Tibial nerve (tissue), 4 donors: ENCODE measurements around the gene STMN3. TPM values are rescaled to one million over a fixed set of nuclear protein-coding genes. Genes with fewer than 3 reads are reported as not detected.

Experiments
- DNase-seq, 2 donors: peaks; one replicate each; pipeline ENCODE4 v3.0.0-alpha.2; 2019; ENCODE audit warnings: low spot score in 2 of 2
- H3K27ac ChIP-seq, 4 donors: fragments of 200-600 bp; sonication (generic) in 3 of 4; one replicate each; pipeline ENCODE4 v1.5.1; 2017 to 2019; ENCODE audit warnings: mild to moderate bottlenecking in 1 of 4
- H3K27me3 ChIP-seq, 2 donors: fragments of 200-600 bp; sonication (generic) in 1 of 2; one replicate each; pipeline versions ENCODE4 v1.5.1 to v1.6.0; 2017 to 2019
- H3K36me3 ChIP-seq, 3 donors: fragments of 200-600 bp; sonication (generic); one replicate each; pipeline ENCODE4 v1.5.1; 2018 to 2019
- H3K4me1 ChIP-seq, 4 donors: fragments of 200-600 bp; sonication (generic) in 3 of 4; one replicate each; pipeline ENCODE4 v1.5.1; 2017 to 2019
- H3K4me3 ChIP-seq, 4 donors: fragments of 200-600 bp; sonication (generic) in 3 of 4; one replicate each; pipeline ENCODE4 v1.5.1; 2017 to 2019; ENCODE audit warnings: mild to moderate bottlenecking in 1 of 4, moderate library complexity in 1 of 4
- H3K9me3 ChIP-seq, 4 donors: fragments of 200-600 bp; sonication (generic) in 3 of 4; one replicate each; pipeline ENCODE4 v1.5.1; 2017 to 2019
- EP300 ChIP-seq, 2 donors: sonication (generic); formaldehyde crosslinking; IDR thresholded peaks; one replicate each; pipeline ENCODE4 v1.6.1; 2017; ENCODE audit warnings: antibody characterized with exemption in 2 of 2, mild to moderate bottlenecking in 1 of 2
- POLR2A ChIP-seq, 2 donors: fragments of 450-650 bp; IDR thresholded peaks; one replicate each; pipeline ENCODE4 v1.6.1; 2017; ENCODE audit warnings: antibody characterized with exemption in 2 of 2, mild to moderate bottlenecking in 2 of 2, moderate library complexity in 2 of 2
- WGBS, 2 donors: methylation state at CpG; one replicate each; pipeline ENCODE4 v1.1.5; 2018; 5-methylcytosine and 5-hydroxymethylcytosine counted together
- total RNA-seq, 4 donors: library from RNA; depleted of rRNA; stranded (reverse); fragments of >200 nt; gene quantifications; one replicate each; pipeline ENCODE4 v1.1.0, GENCODE V29; 2016
- TF ChIP-seq, protein P1 (sequence below), 5 experiments: fragments of 200-600 bp in 3 of 5; fragments of 450-650 bp in 2 of 5; sonication (generic) in 3 of 5; IDR thresholded peaks; one replicate each; pipeline ENCODE4 v1.5.1; 2016 to 2019; ENCODE audit warnings: antibody characterized with exemption in 5 of 5, mild to moderate bottlenecking in 3 of 5, moderate library complexity in 2 of 5

STMN3 gene
- total RNA-seq, 4 donors from 2014 or later: 12.3 to 26.4 (median 15.5) TPM

DNA sequence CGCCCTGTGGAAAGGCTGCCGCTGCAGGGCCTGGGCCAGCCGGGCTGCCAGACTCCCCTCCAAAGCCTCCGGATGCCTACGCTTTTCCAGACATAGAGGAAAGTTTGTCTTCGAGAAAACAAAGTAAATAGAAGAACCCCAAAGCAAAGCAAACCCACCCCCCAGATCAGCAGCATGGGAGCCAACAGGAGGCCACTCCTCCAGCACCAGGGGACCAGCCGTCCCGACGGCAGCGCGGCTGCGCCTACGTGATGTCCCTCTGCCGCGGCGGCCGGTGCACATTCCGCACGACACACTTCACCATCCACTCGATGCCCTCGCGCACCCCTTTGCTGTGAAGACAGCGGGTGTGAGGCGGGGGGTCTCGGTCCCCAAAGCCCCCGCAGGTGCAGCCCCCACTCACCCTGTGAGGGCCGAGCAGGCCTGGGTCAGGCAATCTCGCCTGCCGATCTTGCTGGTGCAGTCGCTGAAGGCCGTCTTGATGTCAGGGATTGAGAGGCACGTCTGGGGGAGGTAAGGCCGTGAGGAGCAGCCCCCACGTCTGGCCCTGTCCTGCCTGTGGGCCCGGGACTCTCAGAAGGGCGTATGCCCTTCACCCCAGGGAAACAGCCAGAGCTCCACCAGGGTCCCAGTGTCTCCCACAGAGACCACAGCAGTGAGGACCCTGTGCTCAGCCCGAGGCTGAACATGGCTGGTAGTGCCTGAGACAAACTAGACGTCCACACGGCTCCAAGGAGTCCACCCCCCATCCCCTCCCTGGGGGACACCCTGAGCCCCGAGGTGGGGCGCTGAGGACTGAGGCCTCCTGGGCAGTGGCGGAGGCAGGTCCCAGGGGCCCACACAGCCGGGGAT is 47.2 kb upstream of the STMN3 start:
- TF ChIP-seq, protein P1, sequence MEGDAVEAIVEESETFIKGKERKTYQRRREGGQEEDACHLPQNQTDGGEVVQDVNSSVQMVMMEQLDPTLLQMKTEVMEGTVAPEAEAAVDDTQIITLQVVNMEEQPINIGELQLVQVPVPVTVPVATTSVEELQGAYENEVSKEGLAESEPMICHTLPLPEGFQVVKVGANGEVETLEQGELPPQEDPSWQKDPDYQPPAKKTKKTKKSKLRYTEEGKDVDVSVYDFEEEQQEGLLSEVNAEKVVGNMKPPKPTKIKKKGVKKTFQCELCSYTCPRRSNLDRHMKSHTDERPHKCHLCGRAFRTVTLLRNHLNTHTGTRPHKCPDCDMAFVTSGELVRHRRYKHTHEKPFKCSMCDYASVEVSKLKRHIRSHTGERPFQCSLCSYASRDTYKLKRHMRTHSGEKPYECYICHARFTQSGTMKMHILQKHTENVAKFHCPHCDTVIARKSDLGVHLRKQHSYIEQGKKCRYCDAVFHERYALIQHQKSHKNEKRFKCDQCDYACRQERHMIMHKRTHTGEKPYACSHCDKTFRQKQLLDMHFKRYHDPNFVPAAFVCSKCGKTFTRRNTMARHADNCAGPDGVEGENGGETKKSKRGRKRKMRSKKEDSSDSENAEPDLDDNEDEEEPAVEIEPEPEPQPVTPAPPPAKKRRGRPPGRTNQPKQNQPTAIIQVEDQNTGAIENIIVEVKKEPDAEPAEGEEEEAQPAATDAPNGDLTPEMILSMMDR (IDR thresholded peaks at IDR 0.05): no peak
- no peak for TF ChIP-seq EP300 (IDR thresholded peaks at IDR 0.05)
- TF ChIP-seq POLR2A (IDR thresholded peaks at IDR 0.05): no peak
- no peaks in the 10 kb centered on the region for H3K9me3 ChIP-seq
- DNase-seq: no peak
- H3K36me3 ChIP-seq: peaks cover 0 to 74% (median 0%) of the 10 kb centered on the region in 3 donors
- H3K4me3 ChIP-seq: no peak overlapping the region
- H3K27ac ChIP-seq: peak overlapping the region in 3 of 4 donors; percentile 50 to 79 (median 77)
- 84 to 89% methylated on average over 24 to 39 of the region's 43 CpGs for WGBS, 2 donors
- H3K4me1 ChIP-seq: peaks cover 0 to 49% (median 28%) of the 10 kb centered on the region in 4 donors
- H3K27me3 ChIP-seq: no peaks in the 10 kb centered on the region

- 69 to 79% methylated on average over 19 to 21 of the region's 24 CpGs for WGBS, 2 donors
- DNase-seq: peak in 1 of 2 donors; percentile 4
- Histone ChIP-seq H3K36me3 (peaks cover 0 to 74% (median 0%) of the 10 kb centered on the region in 3 donors), H3K27ac (peak overlapping the region in 3 of 4 donors; percentile 50 to 79 (median 77)), H3K27me3 (no peaks in the 10 kb centered on the region), H3K9me3 (no peaks in the 10 kb centered on the region), H3K4me1 (peaks cover 0 to 51% (median 28%) of the 10 kb centered on the region in 4 donors), H3K4me3 (no peak overlapping the region)
- TF ChIP-seq, protein P1 (IDR thresholded peaks at IDR 0.05): no peak
- TF ChIP-seq EP300 (IDR thresholded peaks at IDR 0.05) (no peak), POLR2A (IDR thresholded peaks at IDR 0.05) (no peak)
Measured at GRCh38 chr20:63699466-63700198, 46.4 kb upstream of the STMN3 start.

GRCh38 chr20:63698739-63699465 is 45.7 kb upstream of the STMN3 start:
- peaks cover 0 to 51% (median 28%) of the 10 kb centered on the region in 4 donors for H3K4me1 ChIP-seq
- DNase-seq: peak in 1 of 2 donors; percentile 19
- no peaks in the 10 kb centered on the region for H3K9me3 ChIP-seq
- WGBS, 2 donors: 38 to 40% methylated on average over 3 to 19 of the region's 19 CpGs
- peak overlapping the region in 3 of 4 donors; percentile 50 to 79 (median 77) for H3K27ac ChIP-seq
- no peaks in the 10 kb centered on the region for H3K27me3 ChIP-seq
- H3K36me3 ChIP-seq: peaks cover 0 to 74% (median 1%) of the 10 kb centered on the region in 3 donors
- TF ChIP-seq, protein P1 (IDR thresholded peaks at IDR 0.05): no peak
- TF ChIP-seq EP300 (IDR thresholded peaks at IDR 0.05): peak in 1 of 2 donors; percentile 38
- TF ChIP-seq POLR2A (IDR thresholded peaks at IDR 0.05): no peak
- peak overlapping the region in 1 of 4 donors; percentile 43 for H3K4me3 ChIP-seq

DNA sequence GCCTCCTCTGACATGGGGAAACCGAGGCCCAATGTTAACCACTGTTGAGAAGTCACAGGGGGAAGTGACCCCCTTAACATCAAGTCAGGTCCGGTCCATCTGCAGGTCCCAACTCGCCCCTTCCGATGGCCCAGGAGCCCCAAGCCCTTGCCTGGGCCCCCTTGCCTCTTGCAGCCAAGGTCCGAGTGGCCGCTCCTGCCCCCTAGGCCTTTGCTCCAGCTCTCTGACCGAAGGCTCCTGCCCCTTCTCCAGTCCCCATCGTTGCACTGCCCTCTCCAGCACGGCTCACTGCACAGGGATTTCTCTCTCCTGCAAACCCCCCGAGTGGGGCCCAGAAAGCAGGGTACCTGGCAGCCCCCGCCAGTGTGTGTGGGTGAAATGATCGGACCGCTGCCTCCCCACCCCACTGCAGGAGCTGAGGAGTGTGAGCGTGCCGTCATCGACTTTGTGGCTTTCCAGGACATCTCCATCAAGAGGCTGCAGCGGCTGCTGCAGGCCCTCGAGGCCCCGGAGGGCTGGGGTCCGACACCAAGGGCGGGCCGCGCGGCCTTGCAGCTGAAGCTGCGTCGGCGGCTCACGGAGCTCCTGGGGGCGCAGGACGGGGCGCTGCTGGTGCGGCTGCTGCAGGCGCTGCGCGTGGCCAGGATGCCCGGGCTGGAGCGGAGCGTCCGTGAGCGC is 44.8 kb upstream of the STMN3 start:
- H3K4me1 ChIP-seq: peaks cover 0 to 53% (median 28%) of the 10 kb centered on the region in 4 donors
- peak overlapping the region in 2 of 4 donors; percentile 19 to 77 for H3K27ac ChIP-seq
- 83 to 85% methylated on average over 30 to 40 of the region's 40 CpGs for WGBS, 2 donors
- TF ChIP-seq POLR2A (IDR thresholded peaks at IDR 0.05) (no peak), EP300 (IDR thresholded peaks at IDR 0.05) (no peak)
- TF ChIP-seq, protein P1 (IDR thresholded peaks at IDR 0.05): no peak
- H3K4me3 ChIP-seq: peak overlapping the region in 1 of 4 donors; percentile 43
- peaks cover 0 to 71% (median 2%) of the 10 kb centered on the region in 3 donors for H3K36me3 ChIP-seq
- no peaks in the 10 kb centered on the region for H3K27me3 ChIP-seq
- DNase-seq: no peak
- H3K9me3 ChIP-seq: no peaks in the 10 kb centered on the region
